ENCODE measurements around the gene LATS2.
A peak's percentile ranks its signal among the peaks of the same experiment; 100 is the strongest.

LATS2 gene

DNA sequence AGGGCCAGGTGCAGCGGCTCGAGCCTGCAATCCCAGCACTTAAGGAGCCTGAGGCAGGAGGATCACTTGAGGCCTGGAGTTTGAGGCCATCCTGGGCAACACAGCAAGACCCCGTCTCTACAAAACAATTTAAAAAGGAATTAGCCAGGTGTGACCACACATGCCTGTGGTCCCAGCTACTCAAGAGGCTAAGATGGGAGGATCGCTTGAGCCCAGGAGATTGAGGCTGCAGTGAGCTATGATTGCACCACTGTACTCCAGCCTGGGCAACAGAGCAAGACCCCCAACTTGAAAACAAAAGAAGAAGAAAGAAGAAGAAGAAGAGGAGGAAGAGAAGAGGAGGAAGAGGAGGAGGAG lies 47.7 kb downstream of the LATS2 start:
- DNase-seq = no peak

DNA sequence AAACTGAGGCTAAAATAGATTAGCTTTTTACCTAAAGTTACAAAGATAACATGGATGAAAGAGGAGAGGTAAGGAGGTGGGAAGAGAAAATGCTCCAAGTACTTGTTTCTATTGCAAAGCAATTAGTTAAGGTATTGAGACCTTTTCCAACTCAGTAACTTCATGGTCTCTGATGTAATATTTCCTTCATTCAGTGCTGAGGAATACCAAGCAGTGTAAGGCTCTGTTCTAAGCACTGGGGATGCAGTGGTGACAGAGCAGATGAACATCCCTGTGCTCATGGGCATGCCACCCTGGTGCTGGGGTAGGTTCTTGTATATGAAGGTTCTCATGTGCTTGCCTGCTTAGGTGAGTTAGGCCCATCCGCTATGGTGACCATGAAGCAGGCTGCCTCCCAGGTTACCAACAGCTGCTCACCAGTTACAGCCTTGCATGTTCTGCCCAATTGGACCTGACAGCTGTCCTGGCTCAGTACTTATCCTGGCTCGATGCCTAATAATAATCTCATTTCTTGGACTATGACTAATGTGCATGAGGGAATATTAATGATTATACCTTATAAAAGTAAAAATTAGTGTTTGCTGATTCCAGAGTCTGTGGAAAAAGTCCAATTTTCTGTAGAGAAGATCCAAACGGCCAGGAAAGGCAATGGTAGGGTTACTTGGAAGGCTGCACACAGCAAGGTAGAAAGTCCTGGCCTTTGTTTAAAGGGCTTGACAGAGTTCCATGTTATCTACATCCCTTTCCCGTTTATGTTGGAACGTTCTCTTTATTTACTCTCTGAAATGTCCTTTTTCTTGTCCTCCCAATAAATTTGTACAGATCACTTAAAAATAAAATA lies 48.3 kb downstream of the LATS2 start:
- DNase-seq = peak; percentile 12

DNA sequence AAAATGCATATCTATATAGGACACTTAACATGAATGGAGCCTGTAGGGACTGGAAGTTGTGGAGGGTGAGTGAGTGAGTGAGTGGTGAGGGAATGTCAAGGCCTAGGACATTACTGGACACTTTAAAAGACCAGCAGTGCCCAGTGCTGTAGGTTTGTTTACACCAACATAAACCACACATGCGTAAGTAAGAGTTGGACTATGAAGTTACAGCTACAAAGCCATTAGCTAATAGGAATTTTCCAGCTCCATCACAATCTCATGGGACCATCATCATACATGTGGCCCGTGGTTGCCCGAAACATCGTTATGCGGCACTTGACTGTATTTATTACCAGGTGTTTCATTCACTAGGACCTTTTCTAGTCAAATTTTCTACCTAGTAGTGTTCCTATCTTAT lies 49.2 kb downstream of the LATS2 start:
- DNase-seq = no peak

DNA sequence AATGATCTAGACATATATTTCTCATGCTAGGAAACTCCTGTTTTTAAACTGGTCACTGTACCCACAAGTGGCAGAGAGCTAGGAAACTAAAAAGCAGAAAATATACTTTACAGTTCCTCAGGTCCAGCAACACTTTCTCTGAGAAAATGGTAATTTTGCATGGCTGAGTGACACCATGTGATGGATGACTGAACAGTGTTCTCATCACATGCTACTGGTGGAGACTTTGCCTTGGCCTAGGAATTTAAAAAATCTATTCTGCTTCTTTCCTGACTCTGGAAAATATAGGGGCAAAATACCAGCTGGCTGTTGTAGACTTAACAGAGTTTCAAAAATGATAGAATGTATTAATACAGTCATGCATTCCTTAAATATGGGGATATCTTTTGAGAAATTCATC lies 50.0 kb downstream of the LATS2 start:
- DNase-seq = no peak

DNA sequence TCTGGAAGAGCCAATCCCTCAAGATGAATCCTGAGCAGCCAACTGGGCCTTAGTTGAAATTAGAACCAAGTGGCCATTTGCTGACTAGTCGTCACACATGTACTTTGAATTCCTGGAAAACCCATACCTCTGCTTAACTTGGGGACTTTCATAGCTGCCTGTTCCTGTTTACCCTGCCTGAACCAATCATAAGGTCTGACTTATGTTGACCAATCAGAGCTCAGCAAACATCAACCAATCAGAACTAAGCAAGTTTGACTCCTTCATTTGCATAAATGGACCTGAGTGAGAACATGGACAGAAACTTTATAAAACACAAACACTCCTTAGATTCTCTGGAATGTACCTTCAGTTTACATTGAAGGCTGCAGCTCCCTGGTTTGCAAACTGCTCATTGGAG lies 50.8 kb downstream of the LATS2 start:
- DNase-seq = no peak

DNA sequence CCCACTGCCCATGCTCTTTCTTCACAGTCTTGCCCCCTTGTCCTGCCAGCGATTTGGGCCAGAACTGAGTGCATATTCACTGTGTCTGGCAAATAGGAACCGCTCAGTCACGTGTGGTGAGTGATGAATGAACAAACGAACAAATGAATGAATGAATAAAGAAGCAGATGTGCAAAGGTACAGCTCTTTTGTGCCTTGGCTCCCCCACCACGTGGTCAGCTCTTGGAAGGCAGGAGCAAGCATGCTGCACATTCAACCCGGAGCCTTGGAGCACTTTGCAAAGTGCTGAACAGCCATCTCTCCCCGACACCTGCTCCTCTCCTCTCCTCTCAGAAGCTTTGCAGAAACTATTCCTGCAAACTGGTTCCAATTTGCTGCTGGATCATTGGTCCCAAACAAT lies 52.4 kb downstream of the LATS2 start:
- DNase-seq = no peak

DNA sequence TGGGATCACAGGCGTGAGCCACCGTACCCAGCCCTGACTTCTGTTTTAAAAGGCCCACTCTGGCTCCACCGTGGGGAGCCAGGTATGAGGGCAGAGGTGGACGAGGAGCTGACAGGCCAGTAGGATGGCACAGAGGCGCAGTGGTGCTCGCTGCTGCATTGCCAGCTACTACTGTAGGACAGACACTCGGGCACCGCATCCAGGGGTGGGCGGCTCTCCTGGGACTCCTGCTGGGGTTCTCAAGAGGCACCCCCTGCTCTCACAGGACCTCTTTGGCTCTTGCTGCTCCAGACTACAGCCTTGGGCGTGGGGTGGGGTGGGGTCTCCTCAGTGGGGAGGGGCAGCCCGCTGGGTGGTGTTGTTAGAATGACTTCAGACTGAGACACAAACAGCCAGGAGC lies 53.4 kb downstream of the LATS2 start:
- DNase-seq = no peak

DNA sequence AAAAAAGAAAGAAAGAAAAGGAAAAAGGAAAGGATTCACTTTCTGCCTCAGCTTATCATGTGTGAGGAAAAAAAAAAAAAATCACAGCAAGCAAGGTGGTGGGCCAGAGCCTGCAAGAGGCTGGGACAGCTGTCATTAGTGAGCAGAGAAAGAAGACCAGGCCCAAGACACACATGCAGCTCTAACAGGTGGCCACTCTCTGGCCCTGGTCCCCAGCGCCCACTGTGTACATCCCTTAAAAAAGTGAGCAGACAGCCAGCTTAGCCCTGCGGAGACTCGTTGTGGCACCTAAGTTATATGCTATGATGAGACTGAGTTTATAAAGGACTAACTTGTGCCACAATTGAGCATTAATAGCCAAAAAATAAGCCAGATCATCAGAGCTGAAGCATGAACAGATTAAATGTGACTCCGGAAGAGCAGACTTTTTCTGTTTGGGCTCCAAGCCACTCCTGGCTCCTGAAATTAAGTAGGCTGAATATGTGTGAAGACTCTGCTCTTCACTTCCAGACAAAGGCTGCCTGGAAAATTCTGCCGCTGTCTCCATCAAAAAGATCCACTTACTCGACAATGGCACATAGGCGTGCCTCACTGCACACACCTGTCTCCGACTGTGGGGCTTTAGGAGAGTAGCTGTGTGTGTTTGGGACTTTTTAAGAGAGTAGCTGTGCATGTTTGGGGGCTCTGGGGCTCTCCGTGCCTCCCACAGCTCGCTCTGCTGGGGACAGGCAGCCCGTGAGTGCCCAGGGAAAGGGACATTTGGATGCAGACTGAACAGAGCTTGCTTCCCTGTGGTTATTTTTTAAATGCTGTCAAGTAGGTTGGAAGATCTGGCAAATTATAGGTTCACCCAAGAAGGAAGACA lies 55.0 kb downstream of the LATS2 start:
- no peak for DNase-seq

DNA sequence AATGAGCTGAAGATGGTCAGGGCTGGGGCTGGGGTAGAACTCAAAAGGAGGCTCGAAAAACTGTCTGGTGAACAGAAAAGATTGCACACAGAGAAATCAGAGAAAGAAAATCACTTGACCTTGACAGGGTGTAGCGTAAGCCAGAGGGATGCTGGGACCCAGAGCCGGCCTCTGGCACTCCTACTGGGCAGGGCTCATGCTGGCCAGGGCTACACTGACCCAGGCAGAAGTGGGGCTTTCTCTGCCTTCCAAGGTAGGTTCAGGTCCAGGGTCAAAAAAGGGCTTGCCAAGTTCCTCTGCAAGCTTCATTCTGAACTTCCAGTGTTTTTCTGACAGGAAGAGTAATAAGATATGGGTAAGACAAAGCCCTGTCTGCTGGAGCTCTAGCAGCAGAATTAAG lies 56.2 kb downstream of the LATS2 start:
- no peak for DNase-seq

DNA sequence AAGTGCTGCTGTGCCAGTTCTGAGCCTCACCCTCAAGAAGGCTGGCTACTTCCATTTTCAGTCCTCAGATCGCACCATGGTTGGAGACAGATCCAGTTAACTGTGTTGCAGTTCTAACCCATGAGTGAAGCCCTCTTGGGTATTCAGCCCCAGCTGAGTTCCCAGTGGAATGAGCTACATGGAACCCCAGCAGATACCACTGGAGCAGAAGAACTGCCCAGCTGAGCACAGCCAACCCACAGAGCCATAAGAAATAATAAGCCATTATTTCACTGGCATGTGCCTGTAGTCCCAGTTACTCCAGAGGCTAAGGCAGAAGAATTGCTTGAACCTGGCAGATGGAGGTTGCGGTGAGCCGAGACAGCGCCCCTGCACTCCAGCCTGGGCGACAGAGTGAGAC lies 59.9 kb downstream of the LATS2 start:
- peak; percentile 3 for DNase-seq

DNA sequence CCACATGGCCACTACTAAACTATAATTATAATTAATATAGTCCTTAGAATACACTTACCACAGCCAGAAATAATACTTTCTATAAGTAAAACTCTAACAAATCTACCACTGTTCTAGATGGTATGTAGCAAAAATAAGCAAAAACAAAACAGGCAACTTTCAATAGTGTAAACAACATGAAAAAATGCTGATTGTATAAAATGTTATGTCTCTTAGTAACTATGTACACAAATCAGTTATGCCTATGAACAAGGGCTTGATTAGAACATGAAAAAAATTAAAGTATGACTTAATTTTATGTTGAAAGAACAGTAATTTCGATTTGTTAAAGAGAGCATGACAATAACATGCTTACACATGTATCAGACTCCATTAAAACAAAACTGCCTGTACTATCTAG lies 60.7 kb downstream of the LATS2 start:
- DNase-seq = no peak

DNA sequence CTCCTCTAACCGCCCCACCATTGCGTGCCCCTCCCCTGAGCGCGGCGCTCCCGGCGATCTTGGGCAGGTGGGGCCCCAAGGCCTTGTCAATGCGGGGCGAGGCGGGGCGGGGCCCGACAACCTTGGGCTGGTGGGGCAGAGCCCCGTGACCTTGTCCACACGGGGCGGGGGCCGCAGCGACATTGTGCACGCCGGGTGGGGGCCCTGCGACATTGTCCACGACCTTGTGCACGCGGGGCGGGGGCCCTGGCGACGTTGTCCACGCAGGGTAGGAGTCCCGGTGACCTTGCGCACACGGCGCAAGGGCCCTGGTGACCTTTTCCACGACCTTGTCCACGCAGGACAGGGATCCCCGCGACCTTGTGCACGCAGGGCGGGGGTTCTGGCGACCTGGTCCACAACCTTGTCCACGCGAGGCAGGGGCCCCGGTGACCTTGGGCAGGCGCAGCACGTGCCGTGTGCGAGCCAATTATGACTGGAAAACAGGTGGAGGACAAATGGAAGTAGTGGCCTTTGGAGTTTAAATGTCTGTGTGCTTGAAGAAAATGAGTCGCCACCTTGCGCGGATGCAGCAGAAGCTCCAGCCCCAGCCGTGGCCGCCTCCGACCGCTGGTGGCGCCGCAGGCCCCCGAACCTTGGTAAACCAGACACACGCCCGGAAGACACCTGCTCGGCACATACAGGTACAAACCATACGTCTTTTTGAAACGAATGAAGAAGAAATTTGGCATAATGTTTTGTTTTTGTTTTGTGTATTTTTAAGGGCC lies 62.6 kb downstream of the LATS2 start:
- peak; percentile 30 for DNase-seq

DNA sequence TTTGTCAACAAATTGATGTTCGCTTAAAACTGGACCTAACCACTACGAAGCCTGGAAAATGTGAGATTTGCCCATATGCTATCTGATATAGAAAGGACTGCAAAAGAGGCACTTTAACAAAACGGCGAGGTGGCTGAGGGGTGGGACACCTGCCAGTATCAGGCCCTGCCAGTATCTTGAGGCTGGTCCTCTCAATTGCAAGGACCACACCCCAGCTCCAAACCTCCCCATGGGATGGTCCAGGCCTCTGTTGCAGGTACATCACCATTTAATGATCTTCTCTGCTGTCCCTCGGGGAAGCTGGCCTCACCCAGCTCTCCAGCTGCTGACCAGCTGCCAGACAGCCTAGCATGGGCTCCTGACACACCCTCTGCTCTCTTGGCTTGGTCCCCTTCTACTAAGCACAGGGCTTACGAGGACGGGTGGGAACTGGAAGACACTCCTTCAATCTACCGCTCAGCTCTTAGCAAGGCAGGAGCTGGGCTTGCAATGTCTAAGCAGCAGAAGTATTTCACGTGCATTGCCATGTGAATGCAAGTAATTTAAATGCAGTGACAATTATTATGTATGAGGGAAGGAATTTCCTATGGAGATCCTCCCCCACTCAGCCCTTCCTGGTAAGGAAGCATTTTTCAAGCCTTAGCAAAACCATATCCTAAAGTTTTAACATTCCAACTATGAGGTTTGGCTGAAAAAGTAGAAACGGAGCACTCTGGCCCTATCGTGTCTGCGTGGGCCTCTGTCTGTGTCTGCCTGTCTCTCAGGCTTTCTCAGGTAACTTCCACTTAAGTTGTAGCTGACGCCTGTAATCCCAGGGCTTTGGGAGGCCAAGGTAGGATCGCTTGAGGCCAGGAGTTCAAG lies 63.9 kb downstream of the LATS2 start:
- peak; percentile 63 for DNase-seq

DNA sequence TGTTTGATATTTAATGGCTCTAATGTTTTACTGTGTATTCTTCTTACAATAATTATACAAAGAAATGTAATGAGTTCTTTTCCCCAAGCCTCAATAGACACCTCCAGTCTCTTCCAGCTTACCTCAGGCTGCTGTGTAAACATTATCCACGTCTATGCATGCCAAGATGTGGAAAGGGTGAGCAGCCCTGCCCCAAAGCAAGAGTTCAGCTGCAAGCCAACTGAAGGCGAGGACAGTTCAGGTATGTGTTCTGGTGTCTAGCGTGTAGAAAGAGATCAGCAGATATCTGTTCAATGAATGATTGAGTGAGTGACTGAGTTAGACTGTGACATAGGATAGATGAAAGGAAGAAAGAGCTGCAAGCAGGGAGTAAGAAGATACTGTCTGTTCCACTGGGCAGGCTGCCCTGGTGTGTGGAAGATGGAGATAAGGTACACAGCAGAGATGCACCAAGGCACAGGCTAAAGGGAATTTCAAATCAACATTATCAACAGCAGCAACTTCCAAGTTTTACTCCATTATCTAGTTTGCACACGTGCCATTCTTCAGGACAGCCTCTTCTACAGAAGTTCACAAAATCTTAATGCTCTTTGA lies 66.0 kb downstream of the LATS2 start:
- peak; percentile 14 for DNase-seq

DNA sequence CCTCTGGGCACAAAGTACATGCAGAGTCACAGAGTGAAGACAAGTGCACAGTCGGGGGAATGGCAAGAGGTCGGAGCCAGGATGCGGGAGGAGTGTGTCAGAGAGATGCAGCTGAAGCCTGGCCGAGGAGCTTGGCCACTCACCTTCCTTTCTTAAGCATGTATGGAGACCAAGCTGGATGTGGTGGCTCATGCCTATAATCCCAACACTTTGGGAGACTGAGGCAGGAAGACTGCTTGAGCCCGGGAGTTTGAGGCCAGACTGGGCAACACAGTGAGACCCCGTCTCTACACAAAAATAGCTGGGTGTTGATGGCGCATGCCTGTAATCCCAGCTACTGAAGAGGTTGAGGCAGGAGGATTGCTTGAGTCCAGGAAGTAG lies 67.0 kb downstream of the LATS2 start:
- DNase-seq = no peak

DNA sequence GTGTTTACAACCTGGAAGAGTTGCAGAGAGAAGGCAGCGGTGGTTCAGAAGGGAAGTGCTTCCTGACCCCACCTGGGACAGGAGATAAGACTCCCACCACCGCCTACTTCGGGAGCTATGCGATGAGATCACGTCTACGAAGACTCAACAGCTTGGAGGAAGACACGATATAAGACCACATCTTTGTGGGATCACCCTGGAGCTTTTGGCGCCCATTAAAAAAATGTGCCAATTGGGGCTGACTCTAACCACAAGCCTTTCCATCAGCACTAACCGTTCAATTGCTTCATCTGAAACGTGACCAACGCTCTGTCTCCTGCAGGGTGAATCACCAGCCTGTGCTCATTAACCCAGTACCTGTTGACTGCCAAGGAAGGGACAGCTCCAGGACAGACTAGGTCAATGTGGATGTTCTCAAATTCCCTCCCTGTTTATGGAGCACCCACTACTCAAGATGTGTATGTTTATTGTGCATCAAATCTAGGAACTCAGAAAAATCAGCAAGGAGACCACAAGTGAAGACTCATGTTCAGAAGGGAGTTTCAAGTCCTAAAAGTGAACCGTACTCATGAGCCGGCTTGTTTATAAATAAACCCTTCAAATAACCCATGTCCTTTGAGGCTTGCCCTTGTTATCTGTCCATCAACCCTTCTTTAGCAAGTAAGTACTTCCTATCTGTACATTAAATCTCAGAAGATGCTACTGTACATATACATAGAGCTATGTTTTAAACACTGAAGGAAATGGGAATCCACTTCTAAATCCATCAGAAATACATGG lies 67.5 kb downstream of the LATS2 start:
- DNase-seq = peak; percentile 18

DNA sequence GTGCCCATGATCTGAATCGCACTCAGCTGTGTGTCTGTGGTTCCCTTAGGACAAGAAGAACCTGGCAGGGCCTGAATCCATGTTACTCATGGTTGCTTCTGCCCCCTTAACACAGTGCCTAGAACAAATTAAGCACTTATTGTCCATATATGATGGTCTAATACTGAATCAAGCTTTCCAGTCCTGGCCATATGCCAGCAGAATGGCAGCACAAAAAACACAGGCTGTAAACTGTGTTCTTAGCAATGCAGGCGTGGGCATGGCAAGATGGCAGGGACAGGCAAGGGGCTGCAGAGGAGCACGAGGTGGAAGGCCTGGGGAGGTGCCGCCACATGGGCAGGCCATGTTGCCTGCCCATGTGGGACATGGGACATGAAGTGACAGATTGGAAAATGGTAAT lies 68.2 kb downstream of the LATS2 start:
- no peak for DNase-seq

DNA sequence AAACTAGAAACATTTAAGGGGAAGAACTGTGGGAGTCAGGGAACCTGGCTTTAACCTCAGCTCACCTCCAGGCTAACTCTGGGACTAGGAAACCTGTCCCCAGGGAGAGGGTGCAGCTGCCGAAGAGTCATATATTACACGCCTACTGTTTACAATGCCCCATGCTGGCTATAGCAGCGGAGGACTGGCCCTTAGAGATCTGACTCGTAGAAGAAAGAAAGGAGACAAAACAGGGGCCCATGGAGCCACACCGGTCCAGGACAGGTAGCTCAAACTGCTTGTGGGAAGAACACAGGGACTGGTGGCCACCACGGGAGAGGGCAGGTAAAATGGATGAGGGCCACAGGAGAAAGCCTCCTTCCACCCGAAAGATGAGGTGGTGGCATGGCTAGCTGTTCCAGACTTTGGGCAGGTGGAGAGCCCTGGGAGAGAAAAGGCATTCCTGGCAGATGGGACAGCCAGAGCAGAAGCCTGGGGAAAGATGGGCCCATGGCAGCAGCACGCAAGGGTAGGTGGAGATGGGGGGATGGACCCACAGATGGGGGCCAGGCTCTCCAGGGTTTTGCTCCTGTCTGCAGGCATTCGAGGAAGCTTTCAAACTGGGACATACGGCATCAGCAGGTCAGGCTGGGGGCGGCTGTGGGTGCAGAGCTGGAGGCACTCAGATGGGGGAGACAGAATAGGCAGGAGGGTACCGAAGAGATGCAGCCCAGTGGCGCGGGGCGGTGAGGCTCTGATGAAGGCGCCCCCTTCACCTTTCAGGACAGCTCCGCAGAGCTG lies 69.5 kb downstream of the LATS2 start:
- no peak for DNase-seq

DNA sequence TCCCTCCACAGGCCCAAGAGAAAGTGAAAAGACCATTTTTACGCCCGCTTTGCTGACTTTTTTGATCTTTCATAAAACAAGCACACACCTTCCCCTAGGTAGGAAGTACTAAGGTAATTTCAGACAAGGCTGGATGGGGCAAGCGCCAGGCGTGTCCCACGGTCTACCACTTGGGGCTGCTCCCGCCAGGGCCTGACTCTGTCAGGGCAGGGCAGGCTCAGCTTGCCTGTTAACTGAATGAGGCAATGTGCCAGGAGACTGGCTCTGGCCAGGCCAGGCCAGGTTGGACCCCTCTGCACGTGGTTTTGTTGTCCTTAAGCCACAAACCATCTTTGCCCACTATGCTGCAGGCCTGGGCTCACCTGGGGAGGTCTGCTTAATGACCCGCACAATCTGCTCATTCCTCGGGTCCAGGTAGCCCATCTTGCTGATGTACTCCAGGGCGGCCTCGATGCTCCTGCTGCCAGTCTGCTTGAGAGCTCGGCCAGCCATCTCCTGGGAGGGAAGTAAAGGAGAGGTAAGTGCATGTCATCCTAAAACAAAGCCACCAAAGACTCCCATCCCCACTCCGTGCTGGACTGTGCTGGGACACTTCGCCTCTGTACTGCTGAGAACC lies 70.4 kb downstream of the LATS2 start:
- no peak for DNase-seq
